ENCODE data around the gene CLSTN1.

The CLSTN1 gene

GRCh38 chr1:9842781-9843575, 19.2 kb upstream of the CLSTN1 start:
- Mint-ChIP-seq H3K4me3 (no peak overlapping the region), H3K9me3 (no peaks in the 10 kb centered on the region), H3K27ac (no peak overlapping the region), H3K36me3 (no peaks in the 10 kb centered on the region), H3K27me3 (no peaks in the 10 kb centered on the region), H3K4me1 (no peaks in the 10 kb centered on the region)

GRCh38 chr1:9842073-9842711, 18.4 kb upstream of the CLSTN1 start:
- H3K27me3 Mint-ChIP-seq, result no peaks in the 10 kb centered on the region
- H3K4me3 Mint-ChIP-seq, result no peak overlapping the region
- H3K36me3 Mint-ChIP-seq, result no peaks in the 10 kb centered on the region
- H3K9me3 Mint-ChIP-seq, result no peaks in the 10 kb centered on the region
- no peaks in the 10 kb centered on the region for H3K4me1 Mint-ChIP-seq
- no peak overlapping the region for H3K27ac Mint-ChIP-seq

- no peaks in the 10 kb centered on the region for H3K9me3 Mint-ChIP-seq
- H3K27me3 Mint-ChIP-seq, result no peaks in the 10 kb centered on the region
- no peak overlapping the region for H3K27ac Mint-ChIP-seq
- no peaks in the 10 kb centered on the region for H3K4me1 Mint-ChIP-seq
- no peaks in the 10 kb centered on the region for H3K36me3 Mint-ChIP-seq
- no peak overlapping the region for H3K4me3 Mint-ChIP-seq
Measured at GRCh38 chr1:9841460-9841859, 17.7 kb upstream of the CLSTN1 start.

GRCh38 chr1:9840176-9840575, 16.4 kb upstream of the CLSTN1 start:
- Mint-ChIP-seq H3K27me3 (no peaks in the 10 kb centered on the region), H3K4me1 (no peaks in the 10 kb centered on the region), H3K9me3 (no peaks in the 10 kb centered on the region), H3K4me3 (no peak overlapping the region), H3K36me3 (no peaks in the 10 kb centered on the region), H3K27ac (no peak overlapping the region)

GRCh38 chr1:9838946-9839345, 15.2 kb upstream of the CLSTN1 start:
- no peak overlapping the region for H3K4me3 Mint-ChIP-seq
- no peaks in the 10 kb centered on the region for H3K9me3 Mint-ChIP-seq
- H3K4me1 Mint-ChIP-seq, result no peaks in the 10 kb centered on the region
- H3K36me3 Mint-ChIP-seq, result no peaks in the 10 kb centered on the region
- H3K27me3 Mint-ChIP-seq, result no peaks in the 10 kb centered on the region
- no peak overlapping the region for H3K27ac Mint-ChIP-seq

- Mint-ChIP-seq H3K36me3 (no peaks in the 10 kb centered on the region), H3K27ac (no peak overlapping the region), H3K4me1 (no peaks in the 10 kb centered on the region), H3K4me3 (no peak overlapping the region), H3K27me3 (no peaks in the 10 kb centered on the region), H3K9me3 (no peaks in the 10 kb centered on the region)
Measured at GRCh38 chr1:9836632-9836960, 12.8 kb upstream of the CLSTN1 start.

- Mint-ChIP-seq H3K4me3 (no peak overlapping the region), H3K9me3 (no peaks in the 10 kb centered on the region), H3K27ac (no peak overlapping the region), H3K36me3 (no peaks in the 10 kb centered on the region), H3K4me1 (no peaks in the 10 kb centered on the region), H3K27me3 (no peaks in the 10 kb centered on the region)
Measured at GRCh38 chr1:9835758-9836631, 12.2 kb upstream of the CLSTN1 start.

GRCh38 chr1:9835404-9835757, 11.6 kb upstream of the CLSTN1 start:
- Mint-ChIP-seq H3K27ac (no peak overlapping the region), H3K36me3 (no peaks in the 10 kb centered on the region), H3K4me3 (no peak overlapping the region), H3K4me1 (no peaks in the 10 kb centered on the region), H3K9me3 (no peaks in the 10 kb centered on the region), H3K27me3 (no peaks in the 10 kb centered on the region)

GRCh38 chr1:9833632-9834031, 9.9 kb upstream of the CLSTN1 start:
- Mint-ChIP-seq H3K4me3 (no peak overlapping the region), H3K9me3 (no peaks in the 10 kb centered on the region), H3K4me1 (no peaks in the 10 kb centered on the region), H3K27ac (no peak overlapping the region), H3K36me3 (no peaks in the 10 kb centered on the region), H3K27me3 (no peaks in the 10 kb centered on the region)

GRCh38 chr1:9827558-9828185, 3.9 kb upstream of the CLSTN1 start:
- H3K27me3 Mint-ChIP-seq, result no peaks in the 10 kb centered on the region
- H3K4me1 Mint-ChIP-seq, result peaks cover 29% of the 10 kb centered on the region
- H3K4me3 Mint-ChIP-seq, result no peak overlapping the region
- H3K27ac Mint-ChIP-seq, result no peak overlapping the region
- no peaks in the 10 kb centered on the region for H3K36me3 Mint-ChIP-seq
- H3K9me3 Mint-ChIP-seq, result no peaks in the 10 kb centered on the region

- no peaks in the 10 kb centered on the region for H3K27me3 Mint-ChIP-seq
- H3K9me3 Mint-ChIP-seq, result no peaks in the 10 kb centered on the region
- H3K27ac Mint-ChIP-seq, result no peak overlapping the region
- H3K36me3 Mint-ChIP-seq, result no peaks in the 10 kb centered on the region
- H3K4me1 Mint-ChIP-seq, result peaks cover 39% of the 10 kb centered on the region
- no peak overlapping the region for H3K4me3 Mint-ChIP-seq
Measured at GRCh38 chr1:9826616-9827015, 2.9 kb upstream of the CLSTN1 start.

- Mint-ChIP-seq H3K27ac (no peak overlapping the region), H3K4me1 (peaks cover 41% of the 10 kb centered on the region), H3K4me3 (no peak overlapping the region), H3K27me3 (no peaks in the 10 kb centered on the region), H3K36me3 (no peaks in the 10 kb centered on the region), H3K9me3 (no peaks in the 10 kb centered on the region)
Measured at GRCh38 chr1:9826087-9826486, 2.3 kb upstream of the CLSTN1 start.

GRCh38 chr1:9825093-9826074, 1.6 kb upstream of the CLSTN1 start:
- Mint-ChIP-seq H3K9me3 (no peaks in the 10 kb centered on the region), H3K27me3 (no peaks in the 10 kb centered on the region), H3K27ac (peak overlapping the region; percentile 62), H3K36me3 (no peaks in the 10 kb centered on the region), H3K4me1 (peaks cover 48% of the 10 kb centered on the region), H3K4me3 (peak overlapping the region; percentile 71)

- no peaks in the 10 kb centered on the region for H3K27me3 Mint-ChIP-seq
- H3K9me3 Mint-ChIP-seq, result no peaks in the 10 kb centered on the region
- H3K4me3 Mint-ChIP-seq, result peak overlapping the region; percentile 70
- H3K36me3 Mint-ChIP-seq, result no peaks in the 10 kb centered on the region
- H3K27ac Mint-ChIP-seq, result peak overlapping the region; percentile 35
- H3K4me1 Mint-ChIP-seq, result peaks cover 52% of the 10 kb centered on the region
Measured at GRCh38 chr1:9824702-9825089, 931 bp upstream of the CLSTN1 start.

- H3K4me3 Mint-ChIP-seq, result peak overlapping the region; percentile 65
- H3K36me3 Mint-ChIP-seq, result no peaks in the 10 kb centered on the region
- H3K4me1 Mint-ChIP-seq, result peaks cover 55% of the 10 kb centered on the region
- H3K9me3 Mint-ChIP-seq, result no peaks in the 10 kb centered on the region
- H3K27ac Mint-ChIP-seq, result no peak overlapping the region
- H3K27me3 Mint-ChIP-seq, result no peaks in the 10 kb centered on the region
Measured at GRCh38 chr1:9823693-9823942, 147 bp downstream of the CLSTN1 start.
